AG04450 (cell line): Measurements from ENCODE around the gene PIK3R5. TPM values are rescaled to one million over a fixed set of nuclear protein-coding genes. Genes with fewer than 3 reads are reported as not detected.
"Not testable (repeated sequence)": the region's sequence is repeated elsewhere in the genome, so short reads cannot be mapped to it uniquely, and the experiment has no call there.

Experiments used
- CTCF ChIA-PET: fragments of 300-600, 350-600 bp; formaldehyde crosslinking; extraction: SDS; loops from one replicate; lab custom pipeline; 2022; ENCODE audit warnings: antibody characterized with exemption, inconsistent platforms; lab: Charles Lee
- POLR2A ChIA-PET: fragments of 350-600 bp; formaldehyde crosslinking; extraction: SDS; loops from one replicate; lab custom pipeline; 2021; ENCODE audit warnings: antibody characterized with exemption, inconsistent platforms; lab: Yijun Ruan, JAX
- DNase-seq: peaks from one replicate; pipeline ENCODE4 v3.0.0-alpha.2; 2011; ENCODE audit warnings: low read depth, low spot score
- H3K27ac ChIP-seq: one replicate; pipeline ENCODE4 v1.5.1; 2012; ENCODE audit warnings: low read depth, low read length, control low read depth
- H3K27me3 ChIP-seq: one replicate; pipeline ENCODE4 v1.6.0; 2012; ENCODE audit warnings: low read length; ENCODE audit not compliant: control insufficient read depth, insufficient read depth
- H3K4me3 ChIP-seq: 2 replicates; pipeline ENCODE4 v1.5.1; 2011; ENCODE audit warnings: mild to moderate bottlenecking, low read depth, low read length, control low read depth
- H3K9me3 ChIP-seq: 2 replicates; pipeline ENCODE4 v1.5.1; 2012; ENCODE audit warnings: low read length; ENCODE audit not compliant: control insufficient read depth, insufficient read depth
- polyA plus RNA-seq: library from polyadenylated mRNA; depleted of rRNA; stranded (reverse); fragments of >200 nt; gene quantifications from 2 replicates; pipeline ENCODE4 v1.2.3, GENCODE V29; 2011
- TF ChIP-seq, protein P1 (sequence below): IDR thresholded peaks from 2 replicates; pipeline ENCODE4 v1.5.1; 2011; ENCODE audit warnings: low read depth, low read length, control low read depth, inconsistent platforms

The PIK3R5 gene
- polyA plus RNA-seq, 1 experiment: not detected

- CTCF ChIA-PET: interaction anchor here (1.6 kb wide), 1 partner anchor 536 kb away, joined by 4 read pairs; no protein-coding TSS in a partner anchor
- TF ChIP-seq, protein P1, sequence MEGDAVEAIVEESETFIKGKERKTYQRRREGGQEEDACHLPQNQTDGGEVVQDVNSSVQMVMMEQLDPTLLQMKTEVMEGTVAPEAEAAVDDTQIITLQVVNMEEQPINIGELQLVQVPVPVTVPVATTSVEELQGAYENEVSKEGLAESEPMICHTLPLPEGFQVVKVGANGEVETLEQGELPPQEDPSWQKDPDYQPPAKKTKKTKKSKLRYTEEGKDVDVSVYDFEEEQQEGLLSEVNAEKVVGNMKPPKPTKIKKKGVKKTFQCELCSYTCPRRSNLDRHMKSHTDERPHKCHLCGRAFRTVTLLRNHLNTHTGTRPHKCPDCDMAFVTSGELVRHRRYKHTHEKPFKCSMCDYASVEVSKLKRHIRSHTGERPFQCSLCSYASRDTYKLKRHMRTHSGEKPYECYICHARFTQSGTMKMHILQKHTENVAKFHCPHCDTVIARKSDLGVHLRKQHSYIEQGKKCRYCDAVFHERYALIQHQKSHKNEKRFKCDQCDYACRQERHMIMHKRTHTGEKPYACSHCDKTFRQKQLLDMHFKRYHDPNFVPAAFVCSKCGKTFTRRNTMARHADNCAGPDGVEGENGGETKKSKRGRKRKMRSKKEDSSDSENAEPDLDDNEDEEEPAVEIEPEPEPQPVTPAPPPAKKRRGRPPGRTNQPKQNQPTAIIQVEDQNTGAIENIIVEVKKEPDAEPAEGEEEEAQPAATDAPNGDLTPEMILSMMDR: peak; percentile 5; the same call in 1 of the 2 replicates
- no peaks in the 10 kb centered on the region for H3K27me3 ChIP-seq
- no peak for DNase-seq
- H3K27ac ChIP-seq: no peak overlapping the region
- no peak overlapping the region for H3K4me3 ChIP-seq
- H3K9me3 ChIP-seq: no peaks in the 10 kb centered on the region
- POLR2A ChIA-PET: no interaction called here
Observed at GRCh38 chr17:8986295-8986694, 20.8 kb upstream of the PIK3R5 start.

DNA sequence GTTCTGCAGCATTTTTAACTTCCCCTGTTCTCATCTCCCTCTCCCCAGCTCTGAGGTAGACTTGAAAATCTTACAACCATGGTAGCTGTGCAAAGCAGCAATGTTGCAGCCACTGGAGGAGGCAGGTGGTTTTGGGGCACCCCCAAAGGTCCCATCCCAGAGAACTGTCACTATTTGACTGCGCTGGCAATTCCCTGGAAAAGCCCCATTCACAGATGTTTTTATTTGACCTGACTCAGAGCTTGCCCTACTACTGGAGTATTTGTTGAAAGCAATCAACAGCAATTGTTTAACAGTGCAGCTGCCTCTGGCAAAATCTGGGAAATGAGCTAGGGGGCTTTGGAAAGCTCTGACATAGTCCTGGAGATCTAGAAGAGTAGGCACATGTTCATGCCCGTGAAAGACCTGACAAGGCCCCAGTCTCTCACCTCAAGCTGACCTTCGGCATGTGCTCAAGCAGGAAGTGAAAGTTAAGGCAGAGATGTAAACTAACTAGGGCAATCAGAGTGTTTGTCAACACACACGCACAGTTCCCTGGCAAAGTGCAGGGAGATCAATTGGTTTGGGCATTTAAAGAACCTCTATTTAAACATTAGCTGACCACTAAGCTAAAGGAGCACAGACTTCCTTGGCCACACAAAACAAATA is 19.7 kb upstream of the PIK3R5 start:
- H3K4me3 ChIP-seq: no peak overlapping the region
- ChIA-PET CTCF (interaction anchor here (0.7 to 1.7 kb wide), 2 partner anchors 9 to 13 kb away, joined by 3 to 6 read pairs; no protein-coding TSS in a partner anchor), POLR2A (no interaction called here)
- H3K27me3 ChIP-seq: no peaks in the 10 kb centered on the region
- no peak overlapping the region for H3K27ac ChIP-seq
- no peak for DNase-seq
- no peaks in the 10 kb centered on the region for H3K9me3 ChIP-seq
- TF ChIP-seq, protein P1: no peak

DNA sequence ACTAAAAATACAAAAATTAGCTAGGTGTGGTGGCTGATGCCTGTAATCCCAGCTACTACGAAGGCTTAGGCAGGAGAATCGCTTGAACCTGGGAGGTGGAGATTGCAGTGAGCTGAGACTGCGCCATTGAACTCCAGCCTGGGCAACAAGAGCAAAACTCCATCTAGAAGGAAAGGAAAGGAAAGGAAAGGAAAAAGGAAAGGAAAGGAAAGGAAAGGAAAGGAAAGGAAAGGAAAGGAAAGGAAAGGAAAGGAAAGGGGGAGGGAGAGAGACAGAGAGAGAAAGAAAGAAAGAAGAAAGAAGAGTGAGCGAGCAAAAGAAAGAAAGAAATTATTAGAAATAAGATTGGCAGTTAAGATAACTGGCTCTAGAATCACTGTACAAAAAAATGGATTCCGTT is 18.7 kb upstream of the PIK3R5 start:
- H3K27ac ChIP-seq, H3K27me3 ChIP-seq, H3K4me3 ChIP-seq, H3K9me3 ChIP-seq, POLR2A ChIA-PET, DNase-seq: not testable (repeated sequence)
- CTCF ChIA-PET: interaction anchor here (1.7 kb wide), 1 partner anchor 14 kb away, joined by 6 read pairs; no protein-coding TSS in a partner anchor

GRCh38 chr17:8981443-8981842 is 15.9 kb upstream of the PIK3R5 start:
- no peak overlapping the region for H3K4me3 ChIP-seq
- no peaks in the 10 kb centered on the region for H3K9me3 ChIP-seq
- no peaks in the 10 kb centered on the region for H3K27me3 ChIP-seq
- DNase-seq: no peak
- TF ChIP-seq, protein P1: no peak
- no peak overlapping the region for H3K27ac ChIP-seq
- ChIA-PET POLR2A (no interaction called here), CTCF (no interaction called here)

GRCh38 chr17:8979715-8980114 is 14.2 kb upstream of the PIK3R5 start:
- Histone ChIP-seq H3K4me3 (no peak overlapping the region), H3K27me3 (no peaks in the 10 kb centered on the region), H3K9me3 (no peaks in the 10 kb centered on the region; the same call in 1 of the 2 replicates), H3K27ac (no peak overlapping the region)
- CTCF ChIA-PET: no interaction called here
- TF ChIP-seq, protein P1: no peak
- POLR2A ChIA-PET: interaction anchor here (0.7 kb wide), 1 partner anchor 177 kb away, joined by 7 read pairs; no protein-coding TSS in a partner anchor
- DNase-seq: no peak
